Lower lobe of right lung (tissue), 2 donors: ENCODE measurements around the gene PLOD2. TPM values are rescaled to one million over a fixed set of nuclear protein-coding genes. Genes with fewer than 3 reads are reported as not detected.

Source experiments
- ATAC-seq, 2 donors: fragments of 200-7000 bp; cut with Tn5 transposase; one replicate each; pipeline ENCODE4 v1.9.1; 2020 to 2022; ENCODE audit warnings: mild to moderate bottlenecking in 2 of 2, moderate library complexity in 2 of 2
- DNase-seq: peaks from one replicate; pipeline ENCODE4 v3.0.0-alpha.2; 2020
- H3K27ac ChIP-seq: fragments of 200-600 bp; one replicate; pipeline ENCODE4 v1.8.0; 2022
- H3K27me3 ChIP-seq: fragments of 200-600 bp; one replicate; pipeline ENCODE4 v1.8.0; 2022; ENCODE audit warnings: low read depth
- H3K36me3 ChIP-seq: fragments of 200-600 bp; one replicate; pipeline ENCODE4 v1.8.0; 2022; ENCODE audit warnings: mild to moderate bottlenecking
- H3K4me1 ChIP-seq: fragments of 200-600 bp; one replicate; pipeline ENCODE4 v1.8.0; 2022
- H3K4me3 ChIP-seq: fragments of 200-600 bp; one replicate; pipeline ENCODE4 v1.8.0; 2022; ENCODE audit warnings: mild to moderate bottlenecking
- H3K9me3 ChIP-seq: fragments of 200-600 bp; one replicate; pipeline ENCODE4 v1.8.0; 2022
- CTCF ChIP-seq: fragments of 200-600 bp; IDR thresholded peaks from one replicate; pipeline ENCODE4 v1.8.0; 2022; ENCODE audit warnings: antibody characterized with exemption, mild to moderate bottlenecking
- intact Hi-C: fragments of 100-400 bp; cut with DNase I; formaldehyde crosslinking; loops from one replicate; pipeline ENCODE4 v1.11.0; 2022
- total RNA-seq: library from RNA; stranded (reverse); fragmentation: NEBNext Ultra II Directional; extraction: Animal tissue kit (Norgen Biotek cat#: 25700); gene quantifications from one replicate; pipeline ENCODE4 v1.2.1, GENCODE V29; 2021
- donor health status: DM: no; HTN: yes; CAD: no; lungs with severe emphysema.

PLOD2 gene
- total RNA-seq, 1 donor from 2014 or later, result 17.9 TPM

GRCh38 chr3:146177519-146177918 is 16.5 kb upstream of the PLOD2 start:
- no peak for DNase-seq
- intact Hi-C loops, result no loop called here
- TF ChIP-seq CTCF, result no peak
- Histone ChIP-seq H3K4me3 (no peak overlapping the region), H3K27me3 (no peaks in the 10 kb centered on the region), H3K36me3 (no peaks in the 10 kb centered on the region), H3K9me3 (no peaks in the 10 kb centered on the region), H3K4me1 (no peaks in the 10 kb centered on the region), H3K27ac (no peak overlapping the region)
- ATAC-seq, result no peak

GRCh38 chr3:146177072-146177471 is 16.1 kb upstream of the PLOD2 start:
- Histone ChIP-seq H3K36me3 (no peaks in the 10 kb centered on the region), H3K27me3 (no peaks in the 10 kb centered on the region), H3K27ac (no peak overlapping the region), H3K9me3 (no peaks in the 10 kb centered on the region), H3K4me1 (no peaks in the 10 kb centered on the region), H3K4me3 (no peak overlapping the region)
- DNase-seq, result no peak
- intact Hi-C loops, result no loop called here
- TF ChIP-seq CTCF, result no peak
- no peak for ATAC-seq

GRCh38 chr3:146172586-146172985 is 11.6 kb upstream of the PLOD2 start:
- Histone ChIP-seq H3K4me3 (no peak overlapping the region), H3K27ac (no peak overlapping the region), H3K4me1 (no peaks in the 10 kb centered on the region), H3K36me3 (no peaks in the 10 kb centered on the region), H3K27me3 (no peaks in the 10 kb centered on the region), H3K9me3 (no peaks in the 10 kb centered on the region)
- DNase-seq, result no peak
- TF ChIP-seq CTCF, result no peak
- peak in 1 of 2 donors; percentile 64 for ATAC-seq
- intact Hi-C loops, result no loop called here

- no peaks in the 10 kb centered on the region for H3K4me1 ChIP-seq
- no peaks in the 10 kb centered on the region for H3K27me3 ChIP-seq
- no peak for DNase-seq
- H3K4me3 ChIP-seq, result no peak overlapping the region
- intact Hi-C loops, result no loop called here
- H3K36me3 ChIP-seq, result no peaks in the 10 kb centered on the region
- H3K9me3 ChIP-seq, result no peaks in the 10 kb centered on the region
- H3K27ac ChIP-seq, result no peak overlapping the region
- TF ChIP-seq CTCF, result no peak
- ATAC-seq, result no peak
Measured at GRCh38 chr3:146170591-146170990, 9.6 kb upstream of the PLOD2 start.

- Histone ChIP-seq H3K27ac (no peak overlapping the region), H3K4me1 (no peaks in the 10 kb centered on the region), H3K36me3 (no peaks in the 10 kb centered on the region), H3K4me3 (no peak overlapping the region), H3K27me3 (no peaks in the 10 kb centered on the region), H3K9me3 (no peaks in the 10 kb centered on the region)
- TF ChIP-seq CTCF, result no peak
- ATAC-seq (no peak), DNase-seq (no peak)
- intact Hi-C loops, result no loop called here
Measured at GRCh38 chr3:146169891-146170290, 8.9 kb upstream of the PLOD2 start.

- no peak for TF ChIP-seq CTCF
- no peak for DNase-seq
- intact Hi-C loops, result no loop called here
- no peaks in the 10 kb centered on the region for H3K36me3 ChIP-seq
- no peak overlapping the region for H3K4me3 ChIP-seq
- H3K9me3 ChIP-seq, result no peaks in the 10 kb centered on the region
- no peaks in the 10 kb centered on the region for H3K27me3 ChIP-seq
- peaks cover 9% of the 10 kb centered on the region for H3K4me1 ChIP-seq
- peak in 1 of 2 donors; percentile 25 for ATAC-seq
- H3K27ac ChIP-seq, result no peak overlapping the region
Measured at GRCh38 chr3:146166826-146167225, 5.8 kb upstream of the PLOD2 start.
